ENCODE results near the gene PGK2.
"Not testable (repeated sequence)": the region's sequence is repeated elsewhere in the genome, so short reads cannot be mapped to it uniquely, and the experiment has no call there.

Gene PGK2

GRCh38 chr6:49805246-49805645 is 18.2 kb upstream of the PGK2 start:
- DNase-seq (ENCODE audit: low read depth) = no peak
- no peak overlapping the region for H3K4me3 ChIP-seq (ENCODE audit: low read length)
- no peak for TF ChIP-seq CTCF (conservative IDR thresholded peaks at IDR 0.05; ENCODE audit: low read length)

GRCh38 chr6:49801525-49801924 is 14.4 kb upstream of the PGK2 start:
- no peak for DNase-seq (ENCODE audit: low read depth)
- TF ChIP-seq CTCF (conservative IDR thresholded peaks at IDR 0.05; ENCODE audit: low read length) = no peak
- no peak overlapping the region for H3K4me3 ChIP-seq (ENCODE audit: low read length)

GRCh38 chr6:49799090-49799489 is 12.0 kb upstream of the PGK2 start:
- no peak for TF ChIP-seq CTCF (conservative IDR thresholded peaks at IDR 0.05; ENCODE audit: low read length)
- no peak for DNase-seq (ENCODE audit: low read depth)
- H3K4me3 ChIP-seq (ENCODE audit: low read length) = no peak overlapping the region

GRCh38 chr6:49796842-49797455 is 9.9 kb upstream of the PGK2 start:
- DNase-seq (ENCODE audit: low read depth); H3K4me3 ChIP-seq (ENCODE audit: low read length): not testable (repeated sequence)

- H3K4me3 ChIP-seq (ENCODE audit: low read length) = no peak overlapping the region
- TF ChIP-seq CTCF (conservative IDR thresholded peaks at IDR 0.05; ENCODE audit: low read length) = no peak
- no peak for DNase-seq (ENCODE audit: low read depth)
Observed at GRCh38 chr6:49790341-49790740, 3.3 kb upstream of the PGK2 start.

- no peak overlapping the region for H3K4me3 ChIP-seq (ENCODE audit: low read length)
- no peak for TF ChIP-seq CTCF (conservative IDR thresholded peaks at IDR 0.05; ENCODE audit: low read length)
- DNase-seq (ENCODE audit: low read depth) = no peak
Observed at GRCh38 chr6:49784272-49784671, 2.8 kb downstream of the PGK2 start.

GRCh38 chr6:49782725-49783124 is 4.4 kb downstream of the PGK2 start:
- no peak for DNase-seq (ENCODE audit: low read depth)
- no peak overlapping the region for H3K4me3 ChIP-seq (ENCODE audit: low read length)
- no peak for TF ChIP-seq CTCF (conservative IDR thresholded peaks at IDR 0.05; ENCODE audit: low read length)

- no peak overlapping the region for H3K4me3 ChIP-seq (ENCODE audit: low read length)
- no peak for DNase-seq (ENCODE audit: low read depth)
- no peak for TF ChIP-seq CTCF (conservative IDR thresholded peaks at IDR 0.05; ENCODE audit: low read length)
Observed at GRCh38 chr6:49782293-49782692, 4.8 kb downstream of the PGK2 start.

Data from AG10803 (cell line).